Measurements from ENCODE around the gene CFAP47.

DNA sequence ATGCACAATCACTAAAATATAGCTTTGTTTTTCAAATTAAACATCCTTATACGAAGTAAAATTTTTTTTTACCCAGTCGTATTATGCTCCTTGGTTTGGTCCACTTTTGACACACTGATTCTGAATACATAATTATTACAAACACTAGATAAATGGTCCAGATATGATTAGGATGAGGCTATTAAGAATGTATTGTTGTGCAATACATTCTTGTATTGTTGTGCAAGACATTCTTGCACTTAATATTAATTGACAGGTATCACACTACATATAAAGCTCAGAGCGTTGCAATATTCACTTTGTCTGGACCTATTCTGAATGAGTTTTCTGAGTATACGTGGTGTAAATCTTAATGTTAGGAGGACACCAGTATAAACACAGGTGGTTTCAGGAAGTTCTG lies 464.0 kb downstream of the CFAP47 start:
- TF ChIP-seq, protein P1, sequence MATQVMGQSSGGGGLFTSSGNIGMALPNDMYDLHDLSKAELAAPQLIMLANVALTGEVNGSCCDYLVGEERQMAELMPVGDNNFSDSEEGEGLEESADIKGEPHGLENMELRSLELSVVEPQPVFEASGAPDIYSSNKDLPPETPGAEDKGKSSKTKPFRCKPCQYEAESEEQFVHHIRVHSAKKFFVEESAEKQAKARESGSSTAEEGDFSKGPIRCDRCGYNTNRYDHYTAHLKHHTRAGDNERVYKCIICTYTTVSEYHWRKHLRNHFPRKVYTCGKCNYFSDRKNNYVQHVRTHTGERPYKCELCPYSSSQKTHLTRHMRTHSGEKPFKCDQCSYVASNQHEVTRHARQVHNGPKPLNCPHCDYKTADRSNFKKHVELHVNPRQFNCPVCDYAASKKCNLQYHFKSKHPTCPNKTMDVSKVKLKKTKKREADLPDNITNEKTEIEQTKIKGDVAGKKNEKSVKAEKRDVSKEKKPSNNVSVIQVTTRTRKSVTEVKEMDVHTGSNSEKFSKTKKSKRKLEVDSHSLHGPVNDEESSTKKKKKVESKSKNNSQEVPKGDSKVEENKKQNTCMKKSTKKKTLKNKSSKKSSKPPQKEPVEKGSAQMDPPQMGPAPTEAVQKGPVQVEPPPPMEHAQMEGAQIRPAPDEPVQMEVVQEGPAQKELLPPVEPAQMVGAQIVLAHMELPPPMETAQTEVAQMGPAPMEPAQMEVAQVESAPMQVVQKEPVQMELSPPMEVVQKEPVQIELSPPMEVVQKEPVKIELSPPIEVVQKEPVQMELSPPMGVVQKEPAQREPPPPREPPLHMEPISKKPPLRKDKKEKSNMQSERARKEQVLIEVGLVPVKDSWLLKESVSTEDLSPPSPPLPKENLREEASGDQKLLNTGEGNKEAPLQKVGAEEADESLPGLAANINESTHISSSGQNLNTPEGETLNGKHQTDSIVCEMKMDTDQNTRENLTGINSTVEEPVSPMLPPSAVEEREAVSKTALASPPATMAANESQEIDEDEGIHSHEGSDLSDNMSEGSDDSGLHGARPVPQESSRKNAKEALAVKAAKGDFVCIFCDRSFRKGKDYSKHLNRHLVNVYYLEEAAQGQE (IDR thresholded peaks at IDR 0.05; ENCODE audit: insufficient read depth in 1 of 2, low read depth in 2 of 2, low read length in 2 of 2), result no peak
- TF ChIP-seq POLR2AphosphoS5 (IDR thresholded peaks at IDR 0.05; ENCODE audit: low read depth, low read length) (no peak), TAF1 (IDR thresholded peaks at IDR 0.05; ENCODE audit: borderline replicate concordance, insufficient read depth, low read length) (no peak), SIN3A (IDR thresholded peaks at IDR 0.05; ENCODE audit: borderline replicate concordance, insufficient read depth, low read length) (no peak), FOXP2 (optimal IDR thresholded peaks at IDR 0.05; ENCODE audit: borderline replicate concordance, extremely low read depth, extremely low read length, insufficient read depth) (no peak)
